GM19438 (cell line): ENCODE results near the gene HMOX2.

Experiments
- ATAC-seq: cut with Tn5 transposase; IDR thresholded peaks from one replicate; pipeline ENCODE4 v1.9.1; 2021; ENCODE audit warnings: low read depth; ENCODE audit not compliant: unreplicated experiment

HMOX2 gene

DNA sequence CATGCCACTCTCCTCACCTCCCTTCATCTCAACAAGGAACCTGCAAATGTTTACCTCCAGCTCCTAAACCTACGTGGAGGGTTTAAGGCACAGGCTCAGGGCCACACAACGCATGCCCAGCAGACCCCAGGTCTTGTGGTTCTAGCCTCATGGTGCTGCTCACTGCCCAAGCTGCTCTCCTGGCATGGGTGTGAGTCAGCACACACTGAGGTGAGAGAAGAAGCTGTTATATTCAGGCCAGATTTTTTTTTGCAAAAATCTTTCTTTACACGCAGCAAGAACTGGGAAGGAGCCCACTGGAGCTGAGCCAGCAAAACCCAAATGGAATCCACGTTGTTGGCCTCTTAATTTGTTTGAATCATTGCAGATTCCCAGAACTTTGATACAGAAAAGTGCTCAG is 74.4 kb downstream of the HMOX2 start:
- ATAC-seq: no peak

DNA sequence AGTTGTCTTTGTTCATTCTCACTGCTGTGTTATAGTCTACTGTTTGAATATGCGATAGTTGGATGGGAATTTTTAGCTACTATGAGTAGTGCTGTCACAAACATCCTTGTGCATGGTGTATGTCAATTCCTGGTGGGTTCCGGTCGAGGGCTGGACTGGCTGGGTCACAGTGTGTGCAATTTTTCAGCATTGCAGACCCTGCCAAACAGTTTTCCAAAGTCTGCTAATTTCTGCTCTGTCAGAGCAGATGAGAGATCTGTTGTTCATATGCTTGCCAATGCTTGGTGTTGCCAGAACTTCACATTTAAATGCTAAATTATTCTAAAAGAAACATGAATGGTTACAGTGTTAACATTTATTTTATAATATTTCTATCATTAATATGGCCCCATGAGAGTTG is 76.3 kb downstream of the HMOX2 start:
- no peak for ATAC-seq

- ATAC-seq: no peak
Measured at GRCh38 chr16:4556112-4556511, 79.9 kb downstream of the HMOX2 start, which contains the start of gene C16orf96. TSS of gene C16orf96 (plus strand) at chr16:4556340. CDS start at chr16:4556490, 150 bp downstream.

GRCh38 chr16:4556580-4556979 is 80.4 kb downstream of the HMOX2 start:
- ATAC-seq: no peak

DNA sequence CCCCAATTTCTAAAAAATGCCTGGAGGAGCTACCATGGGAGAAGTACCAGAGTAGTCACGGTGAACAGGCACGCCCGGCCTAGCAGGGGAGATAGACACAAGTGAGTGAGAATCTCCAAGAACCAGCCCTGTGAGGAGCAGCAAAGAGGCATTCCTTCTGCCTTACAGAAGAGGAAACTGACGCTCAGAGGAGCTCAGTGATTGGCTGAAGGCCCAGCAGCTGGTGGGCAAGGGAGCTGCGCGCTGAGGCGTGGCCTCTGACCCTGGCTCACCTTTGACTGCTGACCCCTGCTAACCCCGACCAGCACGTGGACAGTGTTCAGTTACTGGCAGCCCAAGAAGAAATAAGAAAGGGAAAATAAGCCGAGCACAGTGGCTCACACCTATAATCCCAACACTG is 81.8 kb downstream of the HMOX2 start:
- no peak for ATAC-seq
